NCI-H187 treated with DMSO at 0.1 percent for 48 hours (cell line): ENCODE data around the gene RABGAP1L.
"Not testable (repeated sequence)": the region's sequence is repeated elsewhere in the genome, so short reads cannot be mapped to it uniquely, and the experiment has no call there.

Source experiments
- DNase-seq: peaks from one replicate; lab custom pipeline; 2025; lab: John Stamatoyannopoulos, UW

RABGAP1L gene

DNA sequence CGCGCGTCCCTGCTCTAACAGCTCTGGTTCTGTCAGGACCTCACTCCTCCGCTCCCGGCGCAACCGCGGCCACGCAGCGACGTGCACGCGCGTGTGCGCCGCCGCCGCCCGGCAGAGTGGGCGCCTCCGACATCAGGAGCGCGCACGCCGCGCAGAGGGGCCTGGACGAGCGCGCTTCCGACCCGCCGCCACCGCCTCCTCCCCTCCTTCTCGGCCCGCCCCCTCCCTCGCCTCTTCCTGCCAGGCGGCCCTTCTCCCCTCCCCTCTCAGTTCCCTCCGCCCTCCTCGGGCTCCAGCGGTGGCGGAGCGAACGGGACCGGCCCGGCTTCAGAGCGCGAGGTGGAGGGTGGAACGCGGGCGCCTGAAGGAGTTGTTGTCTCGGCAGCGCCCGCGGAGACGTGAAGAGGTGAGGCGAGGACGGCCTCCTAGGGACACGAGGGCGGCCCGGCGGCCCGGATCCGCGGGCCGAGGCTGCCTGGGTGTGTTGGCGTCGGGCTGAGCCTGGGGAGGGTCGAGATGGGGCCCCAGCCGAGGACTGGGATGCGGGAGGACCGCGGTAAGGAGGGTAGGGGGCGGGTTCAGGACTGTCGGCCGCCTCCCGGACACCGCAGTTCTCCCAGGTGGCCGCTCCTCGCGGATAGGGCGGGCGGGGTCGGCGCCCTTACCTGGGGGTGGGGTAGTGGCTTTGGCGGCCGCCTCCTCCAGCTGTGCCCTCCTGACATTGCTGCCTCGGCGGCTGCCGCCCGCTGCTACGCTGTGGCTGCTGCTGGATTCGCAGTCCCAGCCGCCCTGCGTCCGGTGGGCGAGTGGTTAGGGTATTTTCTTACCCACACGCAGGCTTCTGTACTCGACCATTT lies at the start of gene RABGAP1L:
TSS of gene RABGAP1L (plus strand) at position 269 of the 857 bp plus-strand sequence.
- peak; percentile 98 for DNase-seq

DNA sequence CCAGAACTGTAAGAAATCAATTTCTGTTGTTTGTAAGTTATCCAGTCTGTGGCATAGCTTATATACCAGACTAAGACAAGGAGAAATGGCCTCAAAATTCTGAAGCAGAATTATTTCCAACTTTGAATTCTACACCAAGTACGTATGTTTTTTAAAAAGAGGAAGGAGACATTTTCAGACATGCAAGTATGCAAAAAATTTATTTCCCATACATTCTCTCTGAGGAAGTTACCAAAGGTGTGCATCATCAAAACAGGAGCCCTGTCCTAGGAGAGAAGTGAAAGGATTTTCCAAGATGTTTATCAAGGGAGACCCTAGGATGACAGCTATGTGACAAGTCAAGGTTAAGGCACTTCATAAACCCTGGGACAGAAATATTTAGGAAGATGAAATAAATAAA lies 49.3 kb upstream of the RABGAP1L start:
- DNase-seq, result no peak

DNA sequence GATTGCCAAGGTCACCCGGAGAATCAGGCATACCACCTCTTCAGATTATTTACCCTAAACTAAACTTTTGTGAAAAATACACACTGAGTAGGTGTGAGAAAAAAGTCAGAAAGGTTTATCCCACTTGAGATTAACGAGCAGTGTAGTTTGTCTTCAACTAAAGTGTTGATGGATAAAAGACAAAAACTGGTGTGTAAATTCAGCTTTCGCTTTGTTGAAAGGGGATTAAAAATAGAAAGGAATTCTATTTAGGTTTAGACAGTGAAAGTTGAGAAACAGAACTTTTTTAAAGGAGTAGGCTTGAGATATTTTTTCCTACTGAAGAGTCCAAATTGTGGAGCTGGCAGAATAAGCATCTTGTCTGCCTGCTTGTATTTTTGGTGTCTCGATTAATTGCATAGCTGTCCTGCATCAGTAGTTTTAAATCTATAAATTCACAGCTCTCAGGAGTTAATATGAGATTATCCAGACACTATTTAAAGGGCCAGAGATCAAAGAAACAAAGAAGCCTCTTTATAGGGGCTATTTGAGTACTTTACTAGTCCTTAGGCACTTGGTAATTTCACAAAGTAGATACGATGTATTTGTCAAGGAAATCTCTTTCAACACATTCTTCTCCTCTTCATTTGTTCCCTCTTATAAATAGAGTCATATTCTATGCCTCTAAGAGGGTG lies 46.7 kb upstream of the RABGAP1L start:
- DNase-seq, result no peak

DNA sequence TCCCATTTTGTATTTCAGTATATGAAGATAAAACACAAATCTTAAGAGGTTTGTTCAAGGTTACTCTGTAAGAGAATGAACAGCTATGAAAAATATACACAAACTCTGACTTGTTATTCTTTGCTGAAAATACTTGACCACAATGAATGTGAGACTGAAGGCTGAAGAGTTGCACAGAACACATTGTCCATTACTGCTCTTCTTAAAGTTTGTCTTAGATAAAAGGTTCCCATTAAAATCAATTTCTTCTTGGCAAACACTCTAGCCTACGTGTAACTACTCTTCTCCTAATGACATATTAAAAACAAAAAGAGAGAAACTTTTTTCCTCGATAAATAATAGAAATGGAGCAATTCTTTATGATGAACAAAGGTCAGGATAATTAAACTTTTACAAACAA lies 45.2 kb upstream of the RABGAP1L start:
- no peak for DNase-seq

DNA sequence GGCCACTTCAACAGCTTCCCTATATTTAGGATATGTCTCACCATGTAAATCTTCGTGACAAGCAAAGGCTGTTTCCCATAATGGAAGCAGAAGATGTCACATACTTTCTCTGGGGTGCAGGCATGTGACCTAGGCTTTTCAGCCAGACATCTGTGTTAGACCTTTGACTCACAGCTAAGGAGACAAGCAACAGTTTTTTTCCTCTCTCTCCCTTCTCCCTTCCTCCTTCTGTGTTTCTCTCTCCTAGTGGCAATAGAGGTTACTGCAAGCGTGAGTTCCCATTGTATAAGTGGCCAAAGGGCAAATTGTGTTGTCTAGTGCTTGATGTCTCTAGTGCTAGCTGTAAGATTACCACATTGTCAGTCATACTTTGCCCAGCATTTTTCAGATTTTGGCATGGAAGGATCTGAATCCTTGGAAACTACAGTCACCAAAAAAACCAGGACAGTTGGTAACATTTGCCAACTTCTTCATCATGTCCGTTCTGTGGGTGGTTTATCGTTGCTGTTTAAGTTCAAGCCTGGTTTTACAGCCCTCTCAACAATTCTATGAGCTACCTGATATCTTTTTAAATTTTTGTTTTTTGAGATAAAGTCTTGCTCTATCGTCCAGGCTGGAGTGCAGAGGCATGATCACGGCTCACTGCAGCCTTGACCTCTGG lies 44.4 kb upstream of the RABGAP1L start:
- DNase-seq, result peak; percentile 32

DNA sequence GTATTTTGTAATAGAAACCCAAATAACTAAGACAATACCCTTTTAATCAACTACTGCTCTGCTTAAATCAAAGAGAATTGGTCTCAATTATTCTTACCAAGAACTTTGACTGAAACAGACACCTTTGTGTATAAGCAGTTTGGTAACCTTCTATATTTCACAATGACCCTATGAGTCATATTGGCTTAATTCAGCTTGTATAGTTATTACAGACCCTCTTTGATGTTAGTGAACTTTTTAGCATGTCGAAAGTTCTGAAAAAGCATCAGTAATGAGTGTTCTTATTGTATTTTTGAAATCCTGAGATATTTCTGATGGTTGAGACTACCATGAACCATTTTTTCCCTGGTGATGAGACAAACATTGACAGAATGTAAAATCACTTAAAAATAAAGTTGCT lies 43.3 kb upstream of the RABGAP1L start:
- no peak for DNase-seq

DNA sequence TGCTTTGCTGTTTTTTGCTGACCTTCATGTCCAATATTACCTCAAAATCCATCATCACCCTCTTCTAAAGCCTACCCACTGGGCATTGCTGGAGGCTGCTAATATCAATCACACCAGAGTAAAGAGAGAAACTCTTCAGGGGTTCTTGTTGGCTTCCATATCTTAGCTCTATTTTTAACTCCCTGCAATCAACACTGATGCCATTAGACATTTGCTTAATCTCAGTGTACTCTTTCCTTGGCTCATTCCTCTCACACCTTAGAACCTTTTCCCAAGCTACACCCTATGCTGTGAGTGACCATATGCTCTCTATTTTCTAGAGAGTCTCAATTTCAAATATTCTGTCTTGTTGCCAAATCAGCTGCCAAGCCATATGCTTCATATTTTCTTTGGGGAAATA lies 40.6 kb upstream of the RABGAP1L start:
- no peak for DNase-seq

DNA sequence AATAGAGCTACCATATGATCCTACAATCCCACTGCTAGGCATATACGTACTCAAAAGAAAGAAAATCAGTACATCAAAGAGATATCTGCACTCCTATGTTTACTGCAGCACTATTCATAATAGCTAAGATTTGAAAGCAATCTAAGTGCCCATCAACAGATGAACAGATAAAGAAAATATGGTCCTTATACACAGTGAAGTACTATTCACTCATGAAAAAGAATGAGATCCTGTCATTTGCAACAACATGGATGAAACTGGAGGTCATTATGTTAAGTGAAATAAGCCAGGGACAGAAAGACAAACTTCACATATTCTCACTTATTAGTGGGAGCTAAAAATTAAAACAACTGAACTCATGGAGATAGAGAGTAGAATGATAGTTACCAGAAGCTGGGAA lies 37.0 kb upstream of the RABGAP1L start:
- not testable (repeated sequence) for DNase-seq

DNA sequence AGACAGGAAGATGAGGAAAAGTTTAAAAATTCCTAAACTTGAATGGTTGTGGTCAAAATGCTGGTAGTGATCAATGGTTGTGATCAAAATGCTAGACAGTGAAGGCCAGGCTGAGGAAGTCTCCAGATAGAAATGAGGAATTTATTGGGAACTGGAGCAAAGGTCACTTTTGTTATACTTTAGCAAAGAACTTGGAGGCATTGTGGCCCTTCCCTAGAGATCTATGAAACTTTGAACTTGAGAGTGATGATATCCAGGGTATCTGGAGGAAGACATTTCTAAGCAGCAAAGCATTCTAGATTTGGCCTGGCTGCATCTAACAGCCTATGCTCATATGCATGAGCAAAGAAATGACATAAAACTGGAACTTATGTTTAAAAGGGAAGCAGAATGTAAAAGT lies 35.5 kb upstream of the RABGAP1L start:
- no peak for DNase-seq

DNA sequence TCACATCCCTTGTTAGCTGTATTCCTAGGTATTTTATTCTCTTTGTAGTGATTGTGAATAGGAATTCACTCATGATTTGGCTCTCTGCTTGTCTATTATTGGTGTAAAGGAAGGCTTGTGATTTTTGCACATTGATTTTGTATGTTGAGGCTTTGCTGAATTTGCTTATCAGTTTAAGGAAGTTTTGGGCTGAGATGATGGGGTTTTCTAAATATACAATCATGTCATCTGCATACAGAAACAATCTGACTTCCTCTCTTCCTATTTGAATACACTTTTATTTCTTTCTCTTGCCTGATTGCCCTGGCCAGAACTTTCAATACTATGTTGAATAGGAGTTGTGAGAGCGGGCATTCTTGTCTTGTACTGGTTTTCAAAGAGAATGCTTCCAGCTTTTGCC lies 32.1 kb upstream of the RABGAP1L start:
- DNase-seq, result not testable (repeated sequence)

DNA sequence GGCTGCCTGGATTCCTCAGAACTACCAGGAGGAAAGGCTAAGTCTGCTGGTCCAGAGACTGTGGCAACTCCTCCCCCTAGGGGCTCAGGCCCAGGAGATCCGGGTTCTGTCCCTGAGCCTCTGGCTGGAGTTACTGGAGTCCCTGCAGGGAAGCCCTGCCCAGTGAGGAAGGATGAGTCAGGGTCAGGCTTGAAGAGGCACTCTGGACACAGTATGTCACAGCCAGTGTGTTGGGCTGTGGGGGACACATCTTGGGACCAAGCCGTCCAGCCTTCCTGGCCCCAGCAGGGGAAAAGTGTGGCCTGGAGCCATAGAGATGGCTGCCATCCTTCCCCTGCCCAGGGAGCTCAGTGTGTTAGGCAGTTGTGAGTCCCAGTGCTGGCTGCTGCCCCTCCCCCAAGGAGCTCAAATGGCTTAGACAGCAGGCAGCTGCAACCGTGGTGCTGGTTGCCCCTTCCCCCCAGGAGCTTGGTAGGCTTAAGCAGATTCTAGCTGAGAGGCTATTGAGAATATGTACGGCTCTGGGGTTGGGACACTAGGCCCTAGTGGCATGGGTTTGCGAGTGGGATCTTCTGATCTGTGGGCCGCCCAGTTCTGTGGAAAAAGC lies 28.2 kb upstream of the RABGAP1L start:
- no peak for DNase-seq

DNA sequence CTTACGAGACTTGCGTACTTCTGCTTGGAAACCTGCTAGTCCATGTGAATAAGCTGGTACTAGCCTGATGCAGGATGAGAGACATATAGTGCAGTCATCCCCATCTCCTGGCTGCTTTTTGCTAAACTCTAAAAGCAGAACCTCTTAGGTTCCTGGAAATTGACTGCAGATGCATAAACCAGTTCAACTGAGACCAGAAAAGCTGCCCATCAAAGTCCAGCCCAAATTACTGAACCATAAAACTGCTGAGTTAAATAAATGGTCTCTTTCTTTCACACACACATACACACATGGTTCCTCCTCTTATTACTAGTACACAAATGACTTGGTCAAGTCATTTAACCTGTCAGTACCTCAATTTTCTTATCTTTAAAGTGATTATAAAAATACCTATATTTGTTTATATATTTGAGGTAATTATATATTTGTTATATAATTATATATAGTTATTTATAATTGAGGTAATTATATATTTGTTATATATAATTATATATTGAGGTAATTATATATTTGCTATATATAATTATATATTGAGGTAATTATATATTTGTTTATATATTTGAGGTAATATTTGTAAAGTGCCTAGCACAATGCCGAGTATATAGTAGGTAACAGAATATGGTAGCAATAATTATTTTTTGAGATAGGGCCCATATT lies 25.2 kb upstream of the RABGAP1L start:
- DNase-seq, result no peak

DNA sequence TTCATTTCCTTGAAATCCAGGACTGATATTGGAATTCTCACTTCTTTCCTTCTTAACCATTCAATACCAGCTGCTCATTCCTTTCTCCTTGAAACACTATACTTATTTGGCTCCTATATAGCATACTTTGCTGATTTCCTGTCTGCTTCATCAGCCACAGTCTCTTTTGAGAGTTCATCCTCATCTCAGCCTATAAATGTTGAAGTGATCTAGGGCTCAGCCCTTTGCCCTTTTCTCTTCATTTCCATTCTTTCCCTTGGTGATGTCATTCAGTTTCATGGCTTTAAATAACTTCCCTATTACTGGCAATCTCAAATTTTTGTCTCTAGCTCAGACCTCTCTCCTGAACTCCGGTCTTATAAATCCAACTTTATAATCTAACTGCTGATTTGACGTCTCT lies 24.1 kb upstream of the RABGAP1L start:
- no peak for DNase-seq

DNA sequence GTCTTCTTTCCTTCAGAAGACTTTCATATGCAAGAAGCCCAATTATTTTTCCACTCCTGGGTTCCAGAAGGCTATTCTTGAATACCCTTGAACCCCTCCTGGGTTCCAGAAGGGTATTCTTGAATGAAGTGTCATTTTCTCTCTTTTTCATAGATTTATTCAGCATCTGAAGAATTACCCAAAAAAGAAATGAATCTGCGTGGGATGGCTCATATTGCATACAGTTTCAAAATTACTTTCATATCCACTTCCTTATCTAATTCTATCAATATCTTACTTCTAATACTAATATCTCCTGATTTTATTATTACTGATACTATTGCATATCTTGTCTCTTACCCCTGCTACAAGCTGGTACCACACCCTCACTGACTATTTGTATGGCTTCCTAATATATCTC lies 22.6 kb upstream of the RABGAP1L start:
- no peak for DNase-seq

DNA sequence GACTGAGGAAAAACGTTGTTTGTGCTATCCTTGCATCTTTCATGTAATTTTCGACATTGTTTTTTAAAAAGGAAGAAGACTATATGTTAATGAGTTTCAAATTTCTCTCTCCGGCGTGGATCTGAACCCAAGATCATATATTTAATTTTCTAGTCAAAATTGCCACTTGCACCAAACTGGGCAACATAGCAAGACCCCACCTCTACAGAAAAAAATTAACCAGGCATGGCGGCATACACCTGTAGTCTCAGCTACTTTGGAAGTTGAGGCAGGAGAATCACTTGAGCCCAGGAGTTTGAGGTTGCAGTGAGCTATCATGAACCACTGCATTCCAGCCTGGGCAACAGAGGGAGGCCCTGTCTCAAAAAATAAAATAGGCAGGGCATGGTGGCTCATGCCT lies 16.5 kb upstream of the RABGAP1L start:
- DNase-seq, result no peak

DNA sequence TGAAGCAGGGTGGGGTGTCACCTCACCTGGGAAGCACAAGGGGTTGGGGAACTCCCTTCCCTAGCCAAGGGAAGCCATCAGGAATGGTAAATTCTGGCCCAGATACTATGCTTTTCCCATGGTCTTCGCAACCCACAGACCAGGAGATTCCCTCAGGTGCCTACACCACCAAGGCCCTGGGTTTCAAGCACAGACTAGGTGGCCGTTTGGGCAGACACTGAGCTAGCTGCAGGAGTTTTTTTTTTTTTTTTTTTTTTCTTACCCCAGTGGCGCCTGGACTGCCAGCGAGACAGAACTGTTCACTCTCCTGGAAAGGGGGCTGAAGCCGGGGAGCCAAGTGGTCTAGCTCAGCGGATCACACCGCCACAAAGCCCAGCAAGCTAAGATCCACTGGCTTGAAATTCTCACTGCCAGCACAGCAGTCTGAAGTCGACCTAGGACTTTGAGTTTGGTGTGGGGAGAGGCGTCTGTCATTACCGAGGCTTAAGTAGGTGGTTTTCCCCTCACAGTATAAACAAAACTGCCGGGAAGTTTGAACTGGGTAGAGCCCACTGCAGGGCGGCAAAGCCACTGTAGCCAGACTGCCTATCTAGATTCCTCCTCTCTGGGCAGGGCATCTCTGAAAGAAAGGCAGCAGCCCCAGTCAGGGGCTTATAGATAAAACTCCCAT lies 15.5 kb upstream of the RABGAP1L start:
- not testable (repeated sequence) for DNase-seq

DNA sequence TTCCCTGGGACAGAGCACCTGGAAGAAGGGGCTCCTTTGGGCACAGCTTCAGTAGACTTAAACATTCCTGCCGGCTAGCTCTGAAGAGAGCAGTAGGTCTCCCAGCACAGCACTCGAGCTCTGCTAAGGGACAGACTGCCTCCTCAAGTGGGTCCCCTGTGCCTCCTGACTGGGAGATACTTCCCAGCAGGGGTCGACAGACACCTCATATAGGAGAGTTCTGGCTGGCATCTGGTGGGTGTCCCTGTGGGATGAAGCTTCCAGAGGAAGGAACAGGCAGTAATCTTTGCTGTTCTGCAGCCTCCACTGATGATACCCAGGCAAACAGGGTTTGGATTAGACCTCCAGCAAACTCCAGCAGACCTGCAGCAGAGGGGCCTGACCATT lies 14.9 kb upstream of the RABGAP1L start:
- not testable (repeated sequence) for DNase-seq

DNA sequence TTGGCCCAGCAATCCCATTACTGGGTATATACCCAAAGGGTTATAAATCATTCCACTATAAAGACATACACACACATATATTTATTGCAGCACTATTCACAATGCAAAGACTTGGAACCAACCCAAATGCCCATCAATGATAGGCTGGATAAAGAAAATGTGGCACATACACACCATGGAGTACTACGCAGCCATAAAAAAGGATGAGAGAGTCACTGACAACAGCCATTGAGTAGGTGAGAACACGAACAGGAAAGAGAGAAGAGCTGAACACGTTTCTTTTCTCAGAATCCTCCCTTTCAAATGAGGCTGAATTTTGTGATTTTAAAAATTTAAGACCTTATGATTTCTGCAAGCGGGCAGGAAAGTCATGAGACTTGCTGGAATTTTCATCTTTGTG lies 10.1 kb upstream of the RABGAP1L start:
- no peak for DNase-seq

DNA sequence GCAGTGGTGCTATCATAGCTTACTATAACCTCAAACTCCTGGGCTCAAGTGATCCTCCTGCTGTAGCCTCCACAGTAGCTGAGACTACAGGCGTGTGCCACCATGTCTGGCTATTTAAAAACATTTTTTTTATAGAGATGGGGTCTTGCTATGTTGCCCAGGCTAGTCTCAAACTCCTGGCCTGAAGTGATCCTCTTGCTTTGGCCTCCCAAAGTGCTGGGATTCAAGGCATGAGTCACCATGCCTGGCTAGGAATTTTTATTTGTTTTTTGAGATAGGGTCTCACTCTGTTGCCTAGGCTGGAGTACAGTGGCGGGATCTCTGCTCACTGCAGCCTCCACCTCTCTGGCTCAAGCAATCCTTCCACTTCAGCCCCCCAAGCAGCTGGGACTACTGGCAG lies 8.8 kb upstream of the RABGAP1L start:
- no peak for DNase-seq

DNA sequence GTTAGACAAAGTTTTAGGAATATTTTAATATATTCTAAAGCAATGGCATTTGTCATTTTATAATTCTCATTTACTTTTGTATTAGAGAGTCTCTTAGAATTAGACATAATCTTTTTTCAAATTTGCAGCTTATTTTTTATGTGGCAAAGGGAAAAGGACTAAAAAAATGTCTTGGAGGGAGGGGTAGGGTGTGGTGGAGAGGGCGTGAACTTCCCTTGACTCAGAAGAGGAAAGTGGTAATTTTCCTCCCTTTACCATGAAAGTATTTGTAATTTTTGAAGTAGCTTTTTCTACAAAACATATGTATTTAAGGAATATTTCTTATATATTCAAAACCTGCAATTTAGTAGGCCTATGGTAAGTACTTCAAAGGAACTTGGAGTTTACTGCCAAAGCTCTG lies 6.9 kb upstream of the RABGAP1L start:
- DNase-seq, result no peak

DNA sequence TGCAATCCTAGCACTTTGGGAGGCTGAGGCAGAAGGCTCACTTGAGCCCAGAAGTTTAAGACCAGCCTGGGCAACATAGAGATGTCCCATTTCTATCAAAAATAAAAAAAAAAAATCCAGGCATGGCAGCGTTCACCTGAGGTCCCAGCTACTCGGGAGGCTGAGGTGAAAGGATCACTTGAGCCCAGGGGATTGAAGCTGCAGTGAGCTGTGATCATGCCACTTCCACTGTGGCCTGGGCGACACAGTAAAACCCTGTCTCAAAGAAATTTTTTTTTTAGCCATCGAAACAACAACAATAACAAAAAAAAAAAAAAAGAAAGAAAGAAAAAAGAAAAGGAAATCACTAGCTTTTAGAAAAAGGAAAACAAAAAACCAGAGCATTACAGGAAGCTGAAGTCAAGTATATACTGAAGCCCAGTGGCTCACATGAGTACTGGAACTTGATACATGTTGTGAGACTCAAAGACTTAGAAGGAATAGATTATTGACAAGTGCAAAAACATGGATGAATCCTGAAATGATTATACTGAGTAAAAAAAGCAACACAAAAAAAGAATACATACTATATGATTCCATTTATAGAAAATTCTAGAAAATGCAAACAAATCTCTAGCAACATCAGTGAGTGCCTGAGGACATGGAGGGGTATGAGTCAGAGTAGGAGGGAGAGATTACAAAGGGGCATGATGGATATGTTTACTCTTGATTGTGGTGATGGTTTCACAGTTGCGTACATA lies 6.1 kb upstream of the RABGAP1L start:
- no peak for DNase-seq
